Eye (tissue), 1 donor: ENCODE results near the gene SLC12A3.

Experiments
- DNase-seq: peaks from one replicate; pipeline ENCODE4 v3.0.0-alpha.2; 2015

SLC12A3 gene

GRCh38 chr16:56946767-56947603, 82.0 kb downstream of the SLC12A3 start:
- DNase-seq: no peak

- no peak for DNase-seq
These were observed 82.6 kb downstream of the SLC12A3 start for GRCh38 chr16:56947604-56947995.

- no peak for DNase-seq
These were observed 83.2 kb downstream of the SLC12A3 start for GRCh38 chr16:56948234-56948633.

GRCh38 chr16:56950051-56950450, 85.0 kb downstream of the SLC12A3 start:
- no peak for DNase-seq

- DNase-seq: no peak
These were observed 85.4 kb downstream of the SLC12A3 start for GRCh38 chr16:56950455-56950854.

GRCh38 chr16:56950881-56951771, 86.1 kb downstream of the SLC12A3 start:
- DNase-seq: peak; percentile 60

GRCh38 chr16:56953006-56953405, 88.0 kb downstream of the SLC12A3 start:
- no peak for DNase-seq

- DNase-seq: no peak
These were observed 91.1 kb downstream of the SLC12A3 start for GRCh38 chr16:56956076-56956475.

GRCh38 chr16:56956756-56957155, 91.7 kb downstream of the SLC12A3 start:
- no peak for DNase-seq

- no peak for DNase-seq
These were observed 95.8 kb downstream of the SLC12A3 start for GRCh38 chr16:56960681-56961281.

- no peak for DNase-seq
These were observed 96.4 kb downstream of the SLC12A3 start for GRCh38 chr16:56961386-56961785.

- no peak for DNase-seq
These were observed 96.9 kb downstream of the SLC12A3 start, which contains the start of gene CETP for GRCh38 chr16:56961851-56962281. CETP (plus strand) TSS chr16:56961950; CDS start chr16:56961980, 30 bp downstream.

- DNase-seq: peak; percentile 89
These were observed 99.5 kb downstream of the SLC12A3 start for GRCh38 chr16:56964243-56965148.
